ENCODE measurements around the gene PRKN. TPM values are rescaled to one million over a fixed set of nuclear protein-coding genes. Genes with fewer than 3 reads are reported as not detected.

PRKN gene
- total RNA-seq, 1 donor from 2014 or later, result 1.2 TPM

DNA sequence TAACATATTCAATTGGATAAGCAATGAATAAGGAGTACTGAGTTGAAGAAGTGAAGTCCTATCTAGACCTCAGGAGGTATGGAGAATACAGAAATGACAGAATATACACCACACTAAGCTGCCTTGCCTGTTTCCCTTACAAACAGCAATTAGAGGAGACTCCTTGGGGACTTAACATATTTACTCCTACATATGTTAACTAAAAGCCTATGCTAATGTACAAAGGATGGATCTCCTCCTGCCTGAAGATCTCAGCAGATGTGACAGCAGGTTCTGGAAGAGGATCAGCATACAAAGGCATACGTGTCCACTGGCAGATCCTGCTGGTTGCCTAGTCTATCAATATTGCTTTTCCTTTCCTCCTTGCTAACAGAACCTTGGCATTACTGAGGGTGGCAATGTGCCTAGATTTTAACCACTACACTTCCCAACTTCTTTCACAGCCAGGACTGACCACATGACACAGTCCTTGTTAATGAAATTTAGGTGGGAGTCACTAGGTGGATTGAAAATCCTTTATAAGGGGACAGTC, 29.6 kb downstream of the PRKN start:
- Histone ChIP-seq H3K4me3 (ENCODE audit: low read depth, low read length) (no peak overlapping the region), H3K27me3 (ENCODE audit: control insufficient read depth, insufficient read depth, low read length) (no peaks in the 10 kb centered on the region), H3K36me3 (ENCODE audit: control insufficient read depth, insufficient read depth, low read length) (no peaks in the 10 kb centered on the region)
- TF ChIP-seq, protein P1, sequence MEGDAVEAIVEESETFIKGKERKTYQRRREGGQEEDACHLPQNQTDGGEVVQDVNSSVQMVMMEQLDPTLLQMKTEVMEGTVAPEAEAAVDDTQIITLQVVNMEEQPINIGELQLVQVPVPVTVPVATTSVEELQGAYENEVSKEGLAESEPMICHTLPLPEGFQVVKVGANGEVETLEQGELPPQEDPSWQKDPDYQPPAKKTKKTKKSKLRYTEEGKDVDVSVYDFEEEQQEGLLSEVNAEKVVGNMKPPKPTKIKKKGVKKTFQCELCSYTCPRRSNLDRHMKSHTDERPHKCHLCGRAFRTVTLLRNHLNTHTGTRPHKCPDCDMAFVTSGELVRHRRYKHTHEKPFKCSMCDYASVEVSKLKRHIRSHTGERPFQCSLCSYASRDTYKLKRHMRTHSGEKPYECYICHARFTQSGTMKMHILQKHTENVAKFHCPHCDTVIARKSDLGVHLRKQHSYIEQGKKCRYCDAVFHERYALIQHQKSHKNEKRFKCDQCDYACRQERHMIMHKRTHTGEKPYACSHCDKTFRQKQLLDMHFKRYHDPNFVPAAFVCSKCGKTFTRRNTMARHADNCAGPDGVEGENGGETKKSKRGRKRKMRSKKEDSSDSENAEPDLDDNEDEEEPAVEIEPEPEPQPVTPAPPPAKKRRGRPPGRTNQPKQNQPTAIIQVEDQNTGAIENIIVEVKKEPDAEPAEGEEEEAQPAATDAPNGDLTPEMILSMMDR (IDR thresholded peaks at IDR 0.05; ENCODE audit: insufficient read depth, low read length, poor library complexity, severe bottlenecking), result no peak
- DNase-seq (ENCODE audit: low read depth), result no peak

DNA sequence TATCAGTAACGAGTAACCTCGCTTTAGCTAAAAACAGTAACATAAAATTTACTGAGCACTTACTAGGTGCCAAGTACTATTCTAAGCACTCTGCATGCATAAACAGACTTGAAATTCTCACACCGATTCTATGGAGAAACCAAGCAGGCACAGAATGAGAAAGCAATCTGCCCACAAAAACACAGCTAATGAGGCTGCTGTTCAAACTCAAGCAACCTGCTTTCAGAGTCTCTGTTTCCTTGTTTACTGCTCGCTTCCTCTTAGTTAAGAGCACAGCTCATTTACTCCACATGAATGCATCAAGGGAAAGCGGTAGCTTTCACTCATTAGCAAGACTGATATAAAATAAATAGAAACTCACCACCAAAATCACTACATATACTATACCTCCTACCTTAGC, 37.4 kb downstream of the PRKN start:
- no peaks in the 10 kb centered on the region for H3K27me3 ChIP-seq (ENCODE audit: control insufficient read depth, insufficient read depth, low read length)
- no peak overlapping the region for H3K4me3 ChIP-seq (ENCODE audit: low read depth, low read length)
- DNase-seq (ENCODE audit: low read depth), result no peak
- TF ChIP-seq, protein P1 (IDR thresholded peaks at IDR 0.05; ENCODE audit: insufficient read depth, low read length, poor library complexity, severe bottlenecking), result no peak
- no peaks in the 10 kb centered on the region for H3K36me3 ChIP-seq (ENCODE audit: control insufficient read depth, insufficient read depth, low read length)

DNA sequence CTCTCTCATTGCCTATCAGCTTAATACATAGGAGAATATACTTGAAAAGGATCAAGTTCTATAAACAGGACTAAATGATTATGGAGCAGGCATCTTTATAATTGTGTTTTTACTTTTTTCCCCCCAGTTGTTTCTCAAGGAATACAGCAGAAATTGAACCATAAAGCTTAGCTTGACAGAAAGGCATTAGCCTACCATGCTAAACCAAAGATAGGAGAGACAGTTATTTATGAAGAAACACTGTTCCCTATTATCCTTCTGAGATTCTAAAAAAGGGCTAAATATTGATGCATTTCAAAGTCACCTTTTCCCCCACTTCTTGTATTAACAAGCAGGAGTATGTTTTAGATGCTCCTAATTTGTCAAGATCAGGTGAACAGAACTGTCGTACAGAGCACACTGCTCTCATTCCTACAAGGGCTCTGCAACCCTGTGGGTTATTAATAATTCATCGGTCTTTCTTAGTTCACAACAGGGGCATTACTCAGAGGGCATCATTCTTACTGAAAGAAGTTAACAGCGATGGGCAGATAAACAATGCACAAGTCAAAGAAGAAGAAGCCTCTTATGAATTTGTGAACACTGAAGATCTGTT, 38.7 kb downstream of the PRKN start:
- DNase-seq (ENCODE audit: low read depth), result no peak
- no peaks in the 10 kb centered on the region for H3K36me3 ChIP-seq (ENCODE audit: control insufficient read depth, insufficient read depth, low read length)
- H3K27me3 ChIP-seq (ENCODE audit: control insufficient read depth, insufficient read depth, low read length), result no peaks in the 10 kb centered on the region
- H3K4me3 ChIP-seq (ENCODE audit: low read depth, low read length), result no peak overlapping the region
- TF ChIP-seq, protein P1 (IDR thresholded peaks at IDR 0.05; ENCODE audit: insufficient read depth, low read length, poor library complexity, severe bottlenecking), result no peak

DNA sequence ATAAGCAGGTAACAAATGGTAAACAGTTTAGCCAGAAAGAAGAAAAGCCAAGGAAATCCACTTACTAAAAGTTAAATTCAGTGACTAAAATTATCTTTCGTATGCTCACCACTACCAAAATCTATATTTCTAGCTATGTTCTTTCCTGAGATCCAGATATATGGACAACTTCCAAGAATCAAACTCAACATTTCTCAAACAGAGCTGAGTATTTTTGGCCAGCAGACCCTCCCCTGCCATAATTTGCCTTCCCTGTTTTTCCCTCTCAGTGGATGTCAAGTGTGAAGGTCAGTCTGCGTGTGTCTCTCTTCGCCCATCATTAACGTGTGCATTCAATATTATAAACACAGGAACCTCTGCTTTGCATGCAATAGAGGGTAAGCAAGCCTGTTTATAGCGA, 42.0 kb downstream of the PRKN start:
- Histone ChIP-seq H3K4me3 (ENCODE audit: low read depth, low read length) (no peak overlapping the region), H3K27me3 (ENCODE audit: control insufficient read depth, insufficient read depth, low read length) (no peaks in the 10 kb centered on the region), H3K36me3 (ENCODE audit: control insufficient read depth, insufficient read depth, low read length) (no peaks in the 10 kb centered on the region)
- TF ChIP-seq, protein P1 (IDR thresholded peaks at IDR 0.05; ENCODE audit: insufficient read depth, low read length, poor library complexity, severe bottlenecking), result no peak
- DNase-seq (ENCODE audit: low read depth), result no peak

DNA sequence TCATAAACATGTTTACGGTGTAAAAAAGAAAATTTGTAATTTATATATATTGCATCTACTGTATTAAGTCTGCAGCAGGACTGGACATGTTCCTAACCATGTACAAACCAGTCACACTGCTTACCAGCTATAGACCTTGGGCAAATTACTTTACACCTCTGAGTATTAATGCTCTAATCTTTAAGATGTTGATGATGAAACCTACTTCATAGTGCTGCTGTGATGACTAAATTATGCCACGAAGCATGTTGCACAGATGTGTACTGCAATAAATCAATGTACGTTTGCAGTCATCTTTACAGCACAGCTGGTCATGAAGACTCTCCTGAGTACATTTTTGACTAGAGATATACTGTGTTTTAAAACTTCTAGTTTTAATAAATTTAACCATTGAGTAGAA, 42.6 kb downstream of the PRKN start:
- TF ChIP-seq, protein P1 (IDR thresholded peaks at IDR 0.05; ENCODE audit: insufficient read depth, low read length, poor library complexity, severe bottlenecking), result no peak
- H3K36me3 ChIP-seq (ENCODE audit: control insufficient read depth, insufficient read depth, low read length), result no peaks in the 10 kb centered on the region
- DNase-seq (ENCODE audit: low read depth), result no peak
- no peak overlapping the region for H3K4me3 ChIP-seq (ENCODE audit: low read depth, low read length)
- no peaks in the 10 kb centered on the region for H3K27me3 ChIP-seq (ENCODE audit: control insufficient read depth, insufficient read depth, low read length)

DNA sequence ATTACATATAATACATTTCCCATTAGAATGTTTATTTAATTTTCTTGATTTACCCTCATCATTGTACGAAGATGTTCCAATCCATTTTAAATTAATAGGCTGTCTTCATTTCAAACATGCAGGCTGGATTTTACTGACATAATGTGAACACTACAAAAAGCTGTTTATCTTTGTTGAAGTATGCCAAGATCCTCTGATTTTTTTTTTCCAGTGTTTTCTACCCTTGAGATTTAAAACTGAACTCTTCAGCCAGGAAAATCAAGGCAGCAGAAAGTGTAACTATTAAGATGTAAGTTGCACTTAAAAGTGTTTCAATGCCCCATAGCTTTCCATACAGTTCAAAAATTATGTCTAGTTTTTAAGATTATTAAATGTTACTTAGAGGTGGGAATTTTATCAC, 43.5 kb downstream of the PRKN start:
- Histone ChIP-seq H3K27me3 (ENCODE audit: control insufficient read depth, insufficient read depth, low read length) (no peaks in the 10 kb centered on the region), H3K4me3 (ENCODE audit: low read depth, low read length) (no peak overlapping the region), H3K36me3 (ENCODE audit: control insufficient read depth, insufficient read depth, low read length) (no peaks in the 10 kb centered on the region)
- TF ChIP-seq, protein P1 (IDR thresholded peaks at IDR 0.05; ENCODE audit: insufficient read depth, low read length, poor library complexity, severe bottlenecking), result no peak
- no peak for DNase-seq (ENCODE audit: low read depth)

All from kidney epithelial cell (primary cell).